ENCODE measurements around the gene SMAD2. TPM values are rescaled to one million over a fixed set of nuclear protein-coding genes. Genes with fewer than 3 reads are reported as not detected.

The SMAD2 gene
- total RNA-seq, 1 experiment from 2014 or later, result 129 TPM

DNA sequence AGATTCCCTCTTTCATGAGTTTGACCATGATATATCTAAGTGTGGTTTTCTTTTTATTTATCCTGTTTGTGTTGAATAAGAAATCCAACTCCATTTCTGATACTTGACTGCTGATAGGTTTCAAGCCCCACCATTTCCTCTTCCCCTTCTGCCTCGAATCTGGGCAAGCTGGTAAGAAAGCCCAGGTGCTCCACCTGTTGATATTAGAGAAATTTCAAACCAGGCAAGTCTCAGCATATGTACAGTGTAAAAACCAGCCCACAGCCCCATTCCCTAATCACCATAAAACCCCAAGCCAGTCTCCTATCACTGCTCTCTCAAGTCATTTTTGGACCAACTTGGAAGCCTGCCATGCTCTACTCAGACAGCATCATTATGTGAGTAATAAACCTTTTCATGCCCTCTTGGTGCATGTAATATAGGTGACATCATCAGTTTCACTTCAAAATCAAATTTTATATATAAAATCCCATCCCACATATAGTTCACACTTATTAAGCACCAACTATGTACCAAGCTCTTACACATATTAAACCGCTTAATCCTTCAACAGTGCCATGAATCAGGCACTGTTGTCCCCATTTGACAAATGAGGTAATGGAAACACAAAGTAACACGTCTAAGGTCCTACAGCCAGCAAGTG, 46.6 kb downstream of the SMAD2 start:
- DNase-seq (ENCODE audit: low read depth, low spot score) (no peak), ATAC-seq (no peak)
- BruUV-seq (replicated peaks), result no TSS peak
- H3K4me3 ChIP-seq (ENCODE audit: low read depth in 2 of 2, low read length in 2 of 2), result no peak overlapping the region
- POLR2A ChIA-PET, result no interaction called here
- CTCF ChIA-PET, result no interaction called here
- H3K9me3 ChIP-seq (ENCODE audit: control insufficient read depth, insufficient read depth, low read depth, low read length), result no peaks in the 10 kb centered on the region
- no peaks in the 10 kb centered on the region for H3K27me3 ChIP-seq (ENCODE audit: control insufficient read depth, insufficient read depth, low read length)
- H3K27ac ChIP-seq (ENCODE audit: low read length), result no peak overlapping the region
- in situ Hi-C loops (cut with HindIII; ENCODE audit: low pct_unique_long_range_greater_than_20kb, low sequenced_read_pairs), result no loop called here
- no peaks in the 10 kb centered on the region; the same call in 1 of the 2 replicates for H3K36me3 ChIP-seq (ENCODE audit: control insufficient read depth, insufficient read depth, low read length)
- H3K4me1 ChIP-seq (ENCODE audit: control insufficient read depth, insufficient read depth, low read length), result no peaks in the 10 kb centered on the region
- intact Hi-C loops (cut with micrococcal nuclease; ENCODE audit: unreplicated experiment), result no loop called here
- TF ChIP-seq SIN3A (IDR thresholded peaks at IDR 0.05; ENCODE audit: borderline replicate concordance, insufficient read depth, low read depth, low read length), result no peak
- TF ChIP-seq, protein P1, sequence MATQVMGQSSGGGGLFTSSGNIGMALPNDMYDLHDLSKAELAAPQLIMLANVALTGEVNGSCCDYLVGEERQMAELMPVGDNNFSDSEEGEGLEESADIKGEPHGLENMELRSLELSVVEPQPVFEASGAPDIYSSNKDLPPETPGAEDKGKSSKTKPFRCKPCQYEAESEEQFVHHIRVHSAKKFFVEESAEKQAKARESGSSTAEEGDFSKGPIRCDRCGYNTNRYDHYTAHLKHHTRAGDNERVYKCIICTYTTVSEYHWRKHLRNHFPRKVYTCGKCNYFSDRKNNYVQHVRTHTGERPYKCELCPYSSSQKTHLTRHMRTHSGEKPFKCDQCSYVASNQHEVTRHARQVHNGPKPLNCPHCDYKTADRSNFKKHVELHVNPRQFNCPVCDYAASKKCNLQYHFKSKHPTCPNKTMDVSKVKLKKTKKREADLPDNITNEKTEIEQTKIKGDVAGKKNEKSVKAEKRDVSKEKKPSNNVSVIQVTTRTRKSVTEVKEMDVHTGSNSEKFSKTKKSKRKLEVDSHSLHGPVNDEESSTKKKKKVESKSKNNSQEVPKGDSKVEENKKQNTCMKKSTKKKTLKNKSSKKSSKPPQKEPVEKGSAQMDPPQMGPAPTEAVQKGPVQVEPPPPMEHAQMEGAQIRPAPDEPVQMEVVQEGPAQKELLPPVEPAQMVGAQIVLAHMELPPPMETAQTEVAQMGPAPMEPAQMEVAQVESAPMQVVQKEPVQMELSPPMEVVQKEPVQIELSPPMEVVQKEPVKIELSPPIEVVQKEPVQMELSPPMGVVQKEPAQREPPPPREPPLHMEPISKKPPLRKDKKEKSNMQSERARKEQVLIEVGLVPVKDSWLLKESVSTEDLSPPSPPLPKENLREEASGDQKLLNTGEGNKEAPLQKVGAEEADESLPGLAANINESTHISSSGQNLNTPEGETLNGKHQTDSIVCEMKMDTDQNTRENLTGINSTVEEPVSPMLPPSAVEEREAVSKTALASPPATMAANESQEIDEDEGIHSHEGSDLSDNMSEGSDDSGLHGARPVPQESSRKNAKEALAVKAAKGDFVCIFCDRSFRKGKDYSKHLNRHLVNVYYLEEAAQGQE (IDR thresholded peaks at IDR 0.05; ENCODE audit: insufficient read depth in 1 of 2, low read depth in 2 of 2, low read length in 1 of 2), result no peak
- TF ChIP-seq, protein P2, sequence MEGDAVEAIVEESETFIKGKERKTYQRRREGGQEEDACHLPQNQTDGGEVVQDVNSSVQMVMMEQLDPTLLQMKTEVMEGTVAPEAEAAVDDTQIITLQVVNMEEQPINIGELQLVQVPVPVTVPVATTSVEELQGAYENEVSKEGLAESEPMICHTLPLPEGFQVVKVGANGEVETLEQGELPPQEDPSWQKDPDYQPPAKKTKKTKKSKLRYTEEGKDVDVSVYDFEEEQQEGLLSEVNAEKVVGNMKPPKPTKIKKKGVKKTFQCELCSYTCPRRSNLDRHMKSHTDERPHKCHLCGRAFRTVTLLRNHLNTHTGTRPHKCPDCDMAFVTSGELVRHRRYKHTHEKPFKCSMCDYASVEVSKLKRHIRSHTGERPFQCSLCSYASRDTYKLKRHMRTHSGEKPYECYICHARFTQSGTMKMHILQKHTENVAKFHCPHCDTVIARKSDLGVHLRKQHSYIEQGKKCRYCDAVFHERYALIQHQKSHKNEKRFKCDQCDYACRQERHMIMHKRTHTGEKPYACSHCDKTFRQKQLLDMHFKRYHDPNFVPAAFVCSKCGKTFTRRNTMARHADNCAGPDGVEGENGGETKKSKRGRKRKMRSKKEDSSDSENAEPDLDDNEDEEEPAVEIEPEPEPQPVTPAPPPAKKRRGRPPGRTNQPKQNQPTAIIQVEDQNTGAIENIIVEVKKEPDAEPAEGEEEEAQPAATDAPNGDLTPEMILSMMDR (IDR thresholded peaks at IDR 0.05), result no peak
- TF ChIP-seq POLR2AphosphoS5 (IDR thresholded peaks at IDR 0.05; ENCODE audit: low read depth, low read length), result no peak
- TF ChIP-seq TCF7L2 (IDR thresholded peaks at IDR 0.05; ENCODE audit: low read depth, low read length), result no peak

DNA sequence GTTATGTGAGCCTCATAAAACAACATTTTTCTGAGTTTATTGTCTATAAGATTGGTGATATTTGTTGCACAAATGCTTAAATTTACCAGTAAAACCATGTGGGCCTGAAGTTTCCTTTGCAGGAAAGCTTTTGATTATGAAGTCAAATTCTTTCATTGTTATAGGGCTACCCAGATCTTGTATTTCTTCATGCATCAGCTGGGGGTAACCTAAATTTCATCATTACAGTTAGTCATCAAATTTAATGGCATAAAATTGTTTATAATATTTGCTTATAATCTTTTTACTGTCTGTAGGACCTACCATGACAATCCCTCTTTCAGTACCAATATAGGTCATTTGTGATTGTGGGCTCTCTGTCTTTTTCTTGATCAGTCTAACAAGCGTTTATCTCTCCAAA, 47.8 kb downstream of the SMAD2 start:
- no peak for ATAC-seq
- TF ChIP-seq TCF7L2 (IDR thresholded peaks at IDR 0.05; ENCODE audit: low read depth, low read length), result no peak
- no peak for TF ChIP-seq POLR2AphosphoS5 (IDR thresholded peaks at IDR 0.05; ENCODE audit: low read depth, low read length)
- no peak for TF ChIP-seq SIN3A (IDR thresholded peaks at IDR 0.05; ENCODE audit: borderline replicate concordance, insufficient read depth, low read depth, low read length)
- TF ChIP-seq, protein P1 (IDR thresholded peaks at IDR 0.05; ENCODE audit: insufficient read depth in 1 of 2, low read depth in 2 of 2, low read length in 1 of 2), result no peak
- CTCF ChIA-PET, result no interaction called here
- no peak for DNase-seq (ENCODE audit: low read depth, low spot score)
- no peaks in the 10 kb centered on the region for H3K4me1 ChIP-seq (ENCODE audit: control insufficient read depth, insufficient read depth, low read length)
- no peaks in the 10 kb centered on the region for H3K27me3 ChIP-seq (ENCODE audit: control insufficient read depth, insufficient read depth, low read length)
- BruUV-seq (replicated peaks), result no TSS peak
- H3K27ac ChIP-seq (ENCODE audit: low read length), result no peak overlapping the region
- no peak overlapping the region for H3K4me3 ChIP-seq (ENCODE audit: low read depth in 2 of 2, low read length in 2 of 2)
- POLR2A ChIA-PET, result no interaction called here
- no peaks in the 10 kb centered on the region for H3K9me3 ChIP-seq (ENCODE audit: control insufficient read depth, insufficient read depth, low read depth, low read length)
- H3K36me3 ChIP-seq (ENCODE audit: control insufficient read depth, insufficient read depth, low read length), result no peaks in the 10 kb centered on the region; the same call in 1 of the 2 replicates
- in situ Hi-C loops (cut with HindIII; ENCODE audit: low pct_unique_long_range_greater_than_20kb, low sequenced_read_pairs) (no loop called here), intact Hi-C loops (cut with micrococcal nuclease; ENCODE audit: unreplicated experiment) (no loop called here)
